Muscle of leg (tissue), 11 donors: ENCODE measurements around the gene PLEKHJ1. TPM values are rescaled to one million over a fixed set of nuclear protein-coding genes. Genes with fewer than 3 reads are reported as not detected.

Source experiments
- DNase-seq: peaks from one replicate; pipeline ENCODE4 v3.0.0; 2013
- H3K27ac ChIP-seq: one replicate; pipeline ENCODE4 v1.5.1; 2013; ENCODE audit warnings: mild to moderate bottlenecking, low read length, control low read depth
- H3K27me3 ChIP-seq: one replicate; pipeline ENCODE4 v1.6.1; 2013; ENCODE audit warnings: low read length; ENCODE audit not compliant: control insufficient read depth, insufficient read depth
- H3K36me3 ChIP-seq: one replicate; pipeline ENCODE4 v1.6.1; 2013; ENCODE audit warnings: low read length; ENCODE audit not compliant: control insufficient read depth, insufficient read depth
- H3K4me1 ChIP-seq: one replicate; pipeline ENCODE4 v1.6.1; 2013; ENCODE audit warnings: low read length; ENCODE audit not compliant: control insufficient read depth, insufficient read depth
- H3K4me3 ChIP-seq: one replicate; pipeline ENCODE4 v1.5.1; 2013; ENCODE audit warnings: low read length, control low read depth
- H3K9me3 ChIP-seq: replicated peaks from 2 replicates; pipeline ENCODE4 v1.6.1; 2013; ENCODE audit warnings: low read depth, low read length; ENCODE audit not compliant: control insufficient read depth
- WGBS: methylation state at CpG from one replicate; pipeline ENCODE4 v1.1.5; 2013; ENCODE audit warnings: missing lambda C conversion rate; ENCODE audit not compliant: insufficient coverage; 5-methylcytosine and 5-hydroxymethylcytosine counted together
- polyA plus RNA-seq, 8 donors: library from polyadenylated mRNA; unstranded; fragments of 120-200 nt; gene quantifications; one replicate each; pipeline versions ENCODE4 v1.2.1 to v1.2.3, GENCODE V29; 2013; ENCODE audit warnings: inconsistent platforms in 1 of 8, low replicate concordance in 1 of 8; ENCODE audit not compliant: insufficient read length in 8 of 8, insufficient read depth in 1 of 8
- total RNA-seq: library from RNA; stranded (reverse); fragments of 120-200 nt; gene quantifications from one replicate; pipeline ENCODE4 v1.2.4, GENCODE V29; 2013

PLEKHJ1 gene
- total and polyA plus RNA-seq, 9 donors, result 70.6 to 89.4 (median 74.9) TPM

DNA sequence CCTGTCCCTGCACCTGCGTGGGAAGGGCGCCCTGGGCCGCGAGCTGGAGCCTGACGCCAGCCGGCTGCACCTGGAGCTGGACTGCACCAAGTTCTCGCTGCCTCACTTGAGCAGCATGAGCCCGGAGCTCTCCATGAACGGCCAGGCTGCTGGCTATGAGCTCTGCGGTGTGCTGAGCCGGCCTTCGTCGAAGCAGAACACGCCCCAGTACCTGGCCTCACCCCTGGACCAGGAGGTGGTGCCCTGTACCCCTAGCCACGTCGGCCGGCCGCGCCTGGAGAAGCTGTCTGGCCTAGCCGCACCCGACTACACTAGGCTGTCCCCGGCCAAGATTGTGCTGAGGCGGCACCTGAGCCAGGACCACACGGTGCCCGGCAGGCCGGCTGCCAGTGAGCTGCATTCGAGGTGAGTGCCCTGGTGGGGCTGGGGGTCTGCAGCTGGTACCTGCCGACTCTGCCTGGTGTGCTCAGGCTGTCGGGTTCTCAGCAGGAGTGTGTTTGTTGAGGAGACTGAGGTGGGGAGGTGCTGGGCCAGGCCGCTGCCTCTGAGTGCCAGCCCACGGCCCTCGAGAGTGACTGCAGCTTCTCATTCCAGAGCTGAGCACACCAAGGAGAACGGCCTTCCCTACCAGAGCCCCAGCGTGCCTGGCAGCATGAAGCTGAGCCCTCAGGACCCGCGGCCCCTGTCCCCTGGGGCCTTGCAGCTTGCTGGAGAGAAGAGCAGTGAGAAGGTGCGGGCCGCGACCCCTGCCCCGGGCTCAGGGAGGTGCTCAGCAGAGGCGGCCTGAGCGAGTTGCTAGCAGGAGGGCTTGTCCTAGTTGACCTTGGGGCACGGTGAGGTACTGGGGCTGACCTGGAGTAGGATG is 19.5 kb downstream of the PLEKHJ1 start:
- Histone ChIP-seq H3K4me1 (peaks cover 38% of the 10 kb centered on the region), H3K9me3 (no peaks in the 10 kb centered on the region), H3K36me3 (peaks cover 93% of the 10 kb centered on the region), H3K27ac (no peak overlapping the region), H3K4me3 (no peak overlapping the region), H3K27me3 (no peaks in the 10 kb centered on the region)
- 94% methylated on average over 38 of the region's 43 CpGs for whole genome bisulfite sequencing
- no peak for DNase-seq

DNA sequence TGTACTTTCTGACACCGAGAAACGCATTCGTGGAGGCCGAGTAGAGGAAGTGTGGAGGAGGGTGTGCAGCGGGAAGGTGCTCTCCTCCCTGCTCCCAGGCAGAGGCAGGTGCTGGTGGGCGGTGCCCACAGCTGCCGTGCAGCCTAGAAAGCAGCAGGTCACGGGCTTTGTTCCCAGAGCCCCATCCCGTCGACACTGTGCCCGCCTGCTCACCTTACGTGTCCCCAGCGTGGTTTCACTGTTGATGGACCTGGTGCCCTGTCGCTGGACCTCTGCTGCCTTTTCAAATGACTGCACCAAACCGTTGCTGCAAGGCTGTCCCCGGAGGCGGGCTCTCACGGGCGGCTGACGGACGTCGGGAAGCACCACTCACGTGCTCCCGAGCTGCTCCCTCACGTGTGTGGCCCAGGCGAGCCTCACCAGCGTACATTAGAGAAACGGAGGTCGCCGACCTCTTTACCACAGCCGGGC is 20.8 kb downstream of the PLEKHJ1 start:
- no peaks in the 10 kb centered on the region for H3K9me3 ChIP-seq
- no peak overlapping the region for H3K4me3 ChIP-seq
- peaks cover 93% of the 10 kb centered on the region for H3K36me3 ChIP-seq
- H3K4me1 ChIP-seq, result peaks cover 32% of the 10 kb centered on the region
- H3K27ac ChIP-seq, result peak overlapping the region; percentile 7
- 76% methylated on average over 26 of the region's 31 CpGs for WGBS
- DNase-seq, result no peak
- H3K27me3 ChIP-seq, result no peaks in the 10 kb centered on the region

DNA sequence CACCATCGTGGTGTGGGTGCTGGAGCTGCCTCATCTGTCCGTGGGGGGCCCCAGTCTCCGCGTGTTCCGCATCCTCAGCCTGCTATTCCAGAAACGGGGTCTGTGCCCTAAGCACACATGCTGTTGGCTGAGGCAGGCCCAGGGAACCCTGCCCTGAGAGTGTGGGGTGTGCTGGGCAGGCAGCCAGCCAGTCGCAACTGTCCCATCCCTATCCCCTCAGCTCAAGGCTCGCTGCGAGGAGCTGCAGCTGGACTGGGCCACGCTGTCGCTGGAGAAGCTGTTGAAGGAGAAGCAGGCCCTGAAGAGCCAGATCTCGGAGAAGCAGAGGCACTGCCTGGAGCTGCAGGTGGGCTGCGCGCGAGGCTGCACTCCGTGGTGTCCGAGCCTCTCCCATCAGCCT is 21.9 kb downstream of the PLEKHJ1 start:
- WGBS, result 40% methylated on average over 12 of the region's 17 CpGs
- Histone ChIP-seq H3K27ac (peak overlapping the region; percentile 93), H3K36me3 (peaks cover 92% of the 10 kb centered on the region), H3K4me3 (no peak overlapping the region), H3K9me3 (no peaks in the 10 kb centered on the region), H3K4me1 (peaks cover 35% of the 10 kb centered on the region), H3K27me3 (no peaks in the 10 kb centered on the region)
- peak; percentile 82 for DNase-seq

DNA sequence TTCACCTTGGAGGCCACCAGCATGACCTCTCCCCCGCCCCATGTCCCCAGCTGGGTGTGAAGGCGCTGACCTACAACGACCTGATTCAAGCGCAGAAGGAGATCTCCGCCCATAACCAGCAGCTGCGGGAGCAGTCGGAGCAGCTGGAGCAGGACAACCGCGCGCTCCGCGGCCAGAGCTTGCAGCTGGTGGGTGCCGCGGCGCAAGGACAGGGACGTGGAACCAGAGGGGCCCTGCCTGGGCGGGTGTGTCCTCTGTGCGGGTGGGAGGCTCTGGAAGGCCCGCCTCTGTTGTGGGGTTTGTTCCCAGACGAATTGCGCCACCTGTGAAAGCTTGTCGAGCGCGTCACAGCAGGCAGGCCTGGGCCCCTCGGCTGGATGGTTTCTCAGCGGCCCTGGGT is 22.3 kb downstream of the PLEKHJ1 start:
- Histone ChIP-seq H3K4me1 (peaks cover 39% of the 10 kb centered on the region), H3K27me3 (no peaks in the 10 kb centered on the region), H3K9me3 (no peaks in the 10 kb centered on the region), H3K4me3 (no peak overlapping the region), H3K27ac (peak overlapping the region; percentile 93), H3K36me3 (peaks cover 91% of the 10 kb centered on the region)
- peak; percentile 95 for DNase-seq
- 55% methylated on average over 24 of the region's 26 CpGs for WGBS

DNA sequence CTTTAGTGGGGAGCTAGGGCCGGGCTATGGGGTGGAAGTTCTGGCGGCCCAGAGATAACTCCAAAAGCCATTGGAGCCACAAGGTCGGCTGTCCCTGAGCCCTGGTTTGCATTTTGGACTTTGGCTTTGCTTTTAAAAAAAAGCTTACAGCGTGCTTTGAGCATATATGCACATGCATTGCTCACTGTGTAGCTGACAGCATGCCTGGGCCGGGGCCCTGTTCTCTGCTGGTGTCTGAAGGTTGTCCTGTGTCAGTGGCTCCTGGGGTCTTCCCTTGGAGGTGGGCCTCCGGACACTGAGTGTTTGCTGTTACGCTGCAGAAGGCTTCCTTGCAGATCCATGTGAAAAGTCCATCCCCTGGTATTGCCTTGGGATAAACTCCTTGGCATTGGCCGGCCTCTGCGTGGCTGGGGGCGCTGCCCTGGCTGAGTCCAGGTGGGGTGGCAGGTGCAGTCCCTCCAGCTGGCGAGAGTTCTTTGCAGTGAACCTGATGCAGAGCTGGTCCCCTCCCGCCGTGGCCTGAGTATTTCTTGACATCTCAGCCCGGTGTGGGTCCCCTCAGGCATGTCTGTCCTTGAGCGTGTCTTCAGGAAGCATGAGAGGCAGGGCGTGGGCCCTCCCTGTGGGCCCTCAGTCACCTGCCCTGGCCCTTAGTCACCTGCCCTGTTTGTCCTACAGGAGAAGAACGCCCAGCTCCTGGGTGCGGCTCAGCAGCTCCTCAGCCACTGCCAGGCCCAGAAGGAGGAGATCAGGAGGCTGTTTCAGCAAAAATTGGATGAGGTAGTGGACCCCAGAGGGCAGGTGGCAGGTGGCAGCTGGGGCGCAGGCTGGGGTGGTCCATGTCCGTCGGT is 23.0 kb downstream of the PLEKHJ1 start:
- H3K4me1 ChIP-seq, result peaks cover 46% of the 10 kb centered on the region
- H3K9me3 ChIP-seq, result no peaks in the 10 kb centered on the region
- 84% methylated on average over 20 of the region's 21 CpGs for WGBS
- H3K4me3 ChIP-seq, result no peak overlapping the region
- H3K36me3 ChIP-seq, result peaks cover 88% of the 10 kb centered on the region
- H3K27me3 ChIP-seq, result no peaks in the 10 kb centered on the region
- peak overlapping the region; percentile 93 for H3K27ac ChIP-seq
- DNase-seq, result no peak

DNA sequence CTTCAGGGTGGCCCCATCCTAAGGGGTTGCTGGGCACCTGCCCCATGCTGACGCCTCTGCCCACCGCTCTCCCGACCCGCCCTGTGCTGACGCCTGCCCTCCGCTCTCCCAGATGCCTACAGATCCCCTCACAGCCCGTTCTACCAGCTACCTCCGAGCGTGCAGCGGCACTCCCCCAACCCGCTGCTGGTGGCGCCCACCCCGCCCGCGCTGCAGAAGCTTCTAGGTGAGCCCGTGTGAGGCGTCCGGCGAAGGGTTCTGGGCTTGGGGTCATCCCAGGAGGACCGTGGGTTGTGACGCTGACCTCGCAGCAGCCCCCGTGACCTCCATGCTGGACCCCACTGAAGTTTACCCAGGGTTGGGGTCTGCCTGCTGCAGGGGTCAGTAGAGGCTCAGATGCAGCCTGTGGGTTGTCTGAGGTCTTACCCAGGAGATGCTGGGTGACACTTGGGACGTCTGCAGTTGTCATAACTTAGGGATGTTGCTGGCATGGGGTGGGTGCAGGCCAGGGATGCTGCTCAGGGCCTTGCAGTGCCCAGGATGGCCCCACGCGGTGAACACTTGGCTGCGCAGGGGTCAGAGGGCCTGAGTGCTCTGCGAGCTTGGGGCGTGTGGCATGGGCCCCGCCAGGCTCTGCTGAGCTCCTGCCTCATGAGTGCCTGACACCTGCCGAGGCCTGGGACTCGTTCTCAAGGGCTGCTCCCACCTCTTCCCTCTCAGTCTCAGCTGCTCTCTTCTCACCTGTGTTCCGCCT is 25.0 kb downstream of the PLEKHJ1 start:
- H3K27me3 ChIP-seq, result no peaks in the 10 kb centered on the region
- H3K27ac ChIP-seq, result no peak overlapping the region
- H3K4me1 ChIP-seq, result peaks cover 56% of the 10 kb centered on the region
- no peak for DNase-seq
- no peak overlapping the region for H3K4me3 ChIP-seq
- H3K9me3 ChIP-seq, result no peaks in the 10 kb centered on the region
- 93% methylated on average over 33 of the region's 33 CpGs for WGBS
- peaks cover 88% of the 10 kb centered on the region for H3K36me3 ChIP-seq

- H3K4me3 ChIP-seq, result no peak overlapping the region
- H3K4me1 ChIP-seq, result peaks cover 55% of the 10 kb centered on the region
- H3K27ac ChIP-seq, result no peak overlapping the region
- DNase-seq, result no peak
- H3K9me3 ChIP-seq, result no peaks in the 10 kb centered on the region
- H3K27me3 ChIP-seq, result no peaks in the 10 kb centered on the region
- WGBS, result 89% methylated on average over 21 of the region's 21 CpGs
- peaks cover 79% of the 10 kb centered on the region for H3K36me3 ChIP-seq
Observed at GRCh38 chr19:2210206-2210605, 25.9 kb downstream of the PLEKHJ1 start.

DNA sequence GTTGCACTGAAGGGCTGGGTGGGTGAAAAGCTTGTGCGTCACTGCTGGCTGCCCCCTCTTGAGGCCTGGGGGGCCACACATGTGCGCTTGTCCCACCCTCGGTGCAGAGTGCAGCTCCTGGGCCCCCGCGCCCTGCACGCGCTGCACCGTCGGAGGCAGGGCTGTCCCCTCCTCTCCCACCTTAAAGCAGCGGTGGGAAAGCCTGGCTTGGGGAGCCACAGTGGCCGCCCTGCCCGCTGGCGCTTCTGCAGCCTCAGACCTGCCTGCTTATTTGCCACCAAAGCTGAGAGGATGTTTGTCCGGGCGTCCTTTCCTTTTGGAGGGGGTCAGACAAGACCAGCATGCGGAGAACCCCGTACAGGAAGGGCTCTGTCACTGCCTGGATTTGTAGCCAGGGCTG is 26.7 kb downstream of the PLEKHJ1 start:
- no peak overlapping the region for H3K4me3 ChIP-seq
- H3K27ac ChIP-seq, result no peak overlapping the region
- H3K27me3 ChIP-seq, result no peaks in the 10 kb centered on the region
- WGBS, result 77% methylated on average over 8 of the region's 17 CpGs
- peaks cover 75% of the 10 kb centered on the region for H3K36me3 ChIP-seq
- H3K4me1 ChIP-seq, result peaks cover 47% of the 10 kb centered on the region
- no peak for DNase-seq
- H3K9me3 ChIP-seq, result no peaks in the 10 kb centered on the region

DNA sequence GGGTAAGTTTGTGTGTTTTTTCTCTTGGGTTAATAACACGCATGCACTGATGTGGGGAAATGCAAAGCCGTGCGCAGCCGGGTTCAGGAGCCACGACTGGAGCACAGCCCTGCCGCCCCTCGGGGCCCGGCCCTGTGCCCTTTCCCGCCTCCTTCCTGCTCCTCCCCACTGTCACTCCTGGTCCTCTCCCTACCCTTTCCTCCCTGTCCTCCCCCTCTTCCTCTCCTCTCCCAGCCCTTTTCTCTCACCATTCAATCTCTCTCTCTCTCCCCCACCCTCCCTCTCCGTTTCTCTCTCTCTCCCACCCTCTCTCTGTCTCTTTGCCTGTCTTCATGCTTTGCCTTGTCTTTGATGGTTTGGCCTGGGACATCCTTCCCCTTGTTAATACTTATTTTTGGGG is 27.2 kb downstream of the PLEKHJ1 start:
- Histone ChIP-seq H3K27me3 (no peaks in the 10 kb centered on the region), H3K4me3 (no peak overlapping the region), H3K36me3 (peaks cover 75% of the 10 kb centered on the region), H3K4me1 (peaks cover 42% of the 10 kb centered on the region), H3K9me3 (no peaks in the 10 kb centered on the region), H3K27ac (peak overlapping the region; percentile 57)
- no peak for DNase-seq
- 54% methylated on average over 9 of the region's 10 CpGs for WGBS
